Activated gamma-delta T cell (primary cell): ENCODE measurements around the gene ONECUT2.

Experiments used
- DNase-seq: peaks from one replicate; lab custom pipeline; 2025; lab: John Stamatoyannopoulos, UW

Gene ONECUT2

GRCh38 chr18:57529151-57529550 lies 94.0 kb downstream of the ONECUT2 start:
- no peak for DNase-seq

- DNase-seq: no peak
Measured at GRCh38 chr18:57533006-57533867, 98.1 kb downstream of the ONECUT2 start.

DNA sequence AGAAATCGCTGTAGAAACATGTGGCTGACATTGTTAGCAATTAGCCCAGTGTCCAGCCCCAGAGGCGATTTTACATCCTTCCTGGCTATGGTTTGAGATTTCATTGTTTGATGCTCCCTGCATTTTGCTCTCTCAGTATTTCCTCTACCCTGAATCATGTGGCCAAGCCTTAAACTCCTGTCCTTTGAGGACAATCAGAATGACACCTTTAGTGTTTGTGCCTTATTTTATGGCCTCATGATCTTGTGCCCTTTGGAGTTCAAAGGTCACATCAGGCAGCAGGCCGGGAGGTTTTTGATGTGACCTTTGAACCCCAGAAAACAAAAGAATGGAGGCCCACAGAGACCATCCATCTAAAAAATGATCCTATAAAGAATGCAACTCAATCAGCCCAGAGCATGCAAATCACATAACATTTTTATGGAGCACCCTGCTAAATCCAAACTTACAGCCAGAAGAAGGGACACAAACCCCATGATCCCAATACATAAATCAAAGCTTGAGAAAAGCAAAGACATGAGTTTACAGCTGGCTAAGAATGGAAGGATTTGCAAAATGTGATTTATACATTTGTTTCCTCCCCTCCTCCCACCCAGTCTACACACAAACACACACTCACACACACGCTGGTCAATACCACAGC lies 98.8 kb downstream of the ONECUT2 start:
- no peak for DNase-seq

- DNase-seq: no peak
Measured at GRCh38 chr18:57534511-57534909, 99.3 kb downstream of the ONECUT2 start.

- DNase-seq: no peak
Measured at GRCh38 chr18:57538614-57539013, 103.4 kb downstream of the ONECUT2 start.

- DNase-seq: no peak
Measured at GRCh38 chr18:57539702-57540101, 104.5 kb downstream of the ONECUT2 start.
